Measurements from ENCODE around the gene PIGP. TPM values are rescaled to one million over a fixed set of nuclear protein-coding genes. Genes with fewer than 3 reads are reported as not detected.

PIGP gene
- total and polyA plus RNA-seq, 2 donors (not counting 3 experiments of a cell fraction or from before 2014, with no cell fraction given) = 11.4 to 18.9 TPM

GRCh38 chr21:37063433-37063832, 9.4 kb downstream of the PIGP start:
- POLR2A ChIA-PET = no interaction called here
- no peak overlapping the region for H3K9ac ChIP-seq (replicated peaks; ENCODE audit: extremely low read depth, insufficient read depth, low read length)

DNA sequence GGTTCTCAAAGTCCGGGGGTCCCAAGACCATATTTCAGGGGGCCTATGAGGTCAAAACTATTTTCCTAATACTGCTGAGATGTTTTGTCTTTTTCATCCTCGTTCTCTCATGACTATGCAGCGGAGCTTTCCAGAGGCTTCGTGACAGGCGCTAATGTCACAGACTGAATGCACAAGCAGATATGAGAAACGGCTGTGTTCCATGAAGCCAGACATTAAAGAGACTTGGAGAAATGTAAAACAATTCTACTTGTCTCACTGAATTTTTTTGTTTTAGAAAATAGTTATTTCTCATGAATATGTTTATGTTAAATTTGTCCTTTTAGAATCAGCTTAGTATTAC, 10.3 kb downstream of the PIGP start:
- H3K9me3 ChIP-seq (replicated peaks; ENCODE audit: control insufficient read depth, insufficient read depth, low read length) = no peaks in the 10 kb centered on the region
- H3K4me3 ChIP-seq (replicated peaks in 1 of 3; ENCODE audit: insufficient read depth in 1 of 3, low read depth in 1 of 3, low read length in 3 of 3) = no peak overlapping the region
- H3K27me3 ChIP-seq (ENCODE audit: control insufficient read depth in 2 of 2, insufficient read depth in 2 of 2, low read length in 2 of 2) = no peaks in the 10 kb centered on the region
- H3K79me2 ChIP-seq (ENCODE audit: control insufficient read depth, insufficient read depth, low read length) = no peaks in the 10 kb centered on the region
- ChIA-PET CTCF (no interaction called here), POLR2A (no interaction called here)
- no peak overlapping the region for H3K4me2 ChIP-seq (ENCODE audit: insufficient read depth, low read length)
- DNase-seq (ENCODE audit: low read depth, low spot score) (no peak), FAIRE-seq (no peak)
- no TSS peak for BruUV-seq (replicated peaks)
- intact Hi-C loops (cut with micrococcal nuclease) = no loop called here
- no peaks in the 10 kb centered on the region for H3K9me1 ChIP-seq (replicated peaks; ENCODE audit: control insufficient read depth, extremely low read depth, insufficient read depth, low read length)
- dilution Hi-C loops (cut with MboI; ENCODE audit: extremely low pct_ligation_motif_present, low sequenced_read_pairs) = no loop called here
- no peak overlapping the region for H2AFZ ChIP-seq (ENCODE audit: low read depth, low read length)
- no peaks in the 10 kb centered on the region for H3K36me3 ChIP-seq (ENCODE audit: control insufficient read depth in 2 of 2, extremely low read depth in 1 of 2, insufficient read depth in 2 of 2, low read length in 2 of 2)
- H3K27ac ChIP-seq (ENCODE audit: insufficient read depth, low read depth, low read length) = no peak overlapping the region
- TF ChIP-seq JUN (IDR thresholded peaks at IDR 0.05; ENCODE audit: borderline replicate concordance, insufficient read depth, insufficient read length, low read depth) (no peak), FOS (IDR thresholded peaks at IDR 0.05; ENCODE audit: borderline replicate concordance, insufficient read depth, low read length) (no peak), POLR2A (IDR thresholded peaks at IDR 0.05; ENCODE audit: low read depth, low read length) (no peak), GATA2 (IDR thresholded peaks at IDR 0.05; ENCODE audit: insufficient read depth, insufficient read length, low read depth, low read length) (no peak), POLR2AphosphoS5 (IDR thresholded peaks at IDR 0.05; ENCODE audit: insufficient read depth, low read depth, low read length) (no peak), MYC (IDR thresholded peaks at IDR 0.05; ENCODE audit: low read depth, low read length) (no peak), EZH2 (IDR thresholded peaks at IDR 0.05; ENCODE audit: borderline replicate concordance, low read depth, low read length, severe bottlenecking) (no peak)
- TF ChIP-seq, protein P1, sequence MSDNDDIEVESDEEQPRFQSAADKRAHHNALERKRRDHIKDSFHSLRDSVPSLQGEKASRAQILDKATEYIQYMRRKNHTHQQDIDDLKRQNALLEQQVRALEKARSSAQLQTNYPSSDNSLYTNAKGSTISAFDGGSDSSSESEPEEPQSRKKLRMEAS (IDR thresholded peaks at IDR 0.05; ENCODE audit: insufficient read depth, insufficient read length) = no peak
- TF ChIP-seq, protein P2, sequence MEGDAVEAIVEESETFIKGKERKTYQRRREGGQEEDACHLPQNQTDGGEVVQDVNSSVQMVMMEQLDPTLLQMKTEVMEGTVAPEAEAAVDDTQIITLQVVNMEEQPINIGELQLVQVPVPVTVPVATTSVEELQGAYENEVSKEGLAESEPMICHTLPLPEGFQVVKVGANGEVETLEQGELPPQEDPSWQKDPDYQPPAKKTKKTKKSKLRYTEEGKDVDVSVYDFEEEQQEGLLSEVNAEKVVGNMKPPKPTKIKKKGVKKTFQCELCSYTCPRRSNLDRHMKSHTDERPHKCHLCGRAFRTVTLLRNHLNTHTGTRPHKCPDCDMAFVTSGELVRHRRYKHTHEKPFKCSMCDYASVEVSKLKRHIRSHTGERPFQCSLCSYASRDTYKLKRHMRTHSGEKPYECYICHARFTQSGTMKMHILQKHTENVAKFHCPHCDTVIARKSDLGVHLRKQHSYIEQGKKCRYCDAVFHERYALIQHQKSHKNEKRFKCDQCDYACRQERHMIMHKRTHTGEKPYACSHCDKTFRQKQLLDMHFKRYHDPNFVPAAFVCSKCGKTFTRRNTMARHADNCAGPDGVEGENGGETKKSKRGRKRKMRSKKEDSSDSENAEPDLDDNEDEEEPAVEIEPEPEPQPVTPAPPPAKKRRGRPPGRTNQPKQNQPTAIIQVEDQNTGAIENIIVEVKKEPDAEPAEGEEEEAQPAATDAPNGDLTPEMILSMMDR (IDR thresholded peaks at IDR 0.05; ENCODE audit: extremely low read depth in 1 of 2, insufficient read depth in 1 of 2, low read depth in 1 of 2, low read length in 2 of 2) = no peak
- no peaks in the 10 kb centered on the region for H4K20me1 ChIP-seq (replicated peaks; ENCODE audit: control insufficient read depth, extremely low read depth, insufficient read depth, low read length)
- H3K9ac ChIP-seq (replicated peaks; ENCODE audit: extremely low read depth, insufficient read depth, low read length) = no peak overlapping the region
- H3K4me1 ChIP-seq (ENCODE audit: control insufficient read depth, extremely low read depth, insufficient read depth, low read length) = peaks cover 4% of the 10 kb centered on the region

More at GRCh38 chr21:37063433-37063832, 9.4 kb downstream of the PIGP start:
- no peak for DNase-seq (ENCODE audit: low read depth, low spot score)
- H3K27ac ChIP-seq (ENCODE audit: insufficient read depth, low read depth, low read length) = no peak overlapping the region
- peaks cover 4% of the 10 kb centered on the region for H3K4me1 ChIP-seq (ENCODE audit: control insufficient read depth, extremely low read depth, insufficient read depth, low read length)
- H3K4me3 ChIP-seq (replicated peaks in 1 of 3; ENCODE audit: insufficient read depth in 1 of 3, low read depth in 1 of 3, low read length in 3 of 3) = no peak overlapping the region
- FAIRE-seq = no peak
- H3K9me1 ChIP-seq (replicated peaks; ENCODE audit: control insufficient read depth, extremely low read depth, insufficient read depth, low read length) = no peaks in the 10 kb centered on the region
- no TSS peak for BruUV-seq (replicated peaks)
- H2AFZ ChIP-seq (ENCODE audit: low read depth, low read length) = no peak overlapping the region
- H3K36me3 ChIP-seq (ENCODE audit: control insufficient read depth in 2 of 2, extremely low read depth in 1 of 2, insufficient read depth in 2 of 2, low read length in 2 of 2) = no peaks in the 10 kb centered on the region
- no peak overlapping the region for H3K4me2 ChIP-seq (ENCODE audit: insufficient read depth, low read length)
- CTCF ChIA-PET = no interaction called here
- TF ChIP-seq FOS (IDR thresholded peaks at IDR 0.05; ENCODE audit: borderline replicate concordance, insufficient read depth, low read length) (no peak), EZH2 (IDR thresholded peaks at IDR 0.05; ENCODE audit: borderline replicate concordance, low read depth, low read length, severe bottlenecking) (no peak), POLR2AphosphoS5 (IDR thresholded peaks at IDR 0.05; ENCODE audit: insufficient read depth, low read depth, low read length) (no peak), GATA2 (IDR thresholded peaks at IDR 0.05; ENCODE audit: insufficient read depth, insufficient read length, low read depth, low read length) (no peak)
- no peaks in the 10 kb centered on the region for H3K27me3 ChIP-seq (ENCODE audit: control insufficient read depth in 2 of 2, insufficient read depth in 2 of 2, low read length in 2 of 2)
- no peaks in the 10 kb centered on the region for H4K20me1 ChIP-seq (replicated peaks; ENCODE audit: control insufficient read depth, extremely low read depth, insufficient read depth, low read length)
- dilution Hi-C loops (cut with MboI; ENCODE audit: extremely low pct_ligation_motif_present, low sequenced_read_pairs) (no loop called here), intact Hi-C loops (cut with micrococcal nuclease) (no loop called here)
- H3K9me3 ChIP-seq (replicated peaks; ENCODE audit: control insufficient read depth, insufficient read depth, low read length) = no peaks in the 10 kb centered on the region
- H3K79me2 ChIP-seq (ENCODE audit: control insufficient read depth, insufficient read depth, low read length) = no peaks in the 10 kb centered on the region

Data from endothelial cell of umbilical vein (primary cell).